GM12801 (cell line): ENCODE measurements around the gene CCDC179.

Source experiments
- TF ChIP-seq, protein P1 (sequence below): IDR thresholded peaks from one replicate; pipeline ENCODE4 v1.5.1; 2011; ENCODE audit warnings: control low read depth; ENCODE audit not compliant: insufficient read length; ENCODE audit errors: extremely low read depth

The CCDC179 gene

DNA sequence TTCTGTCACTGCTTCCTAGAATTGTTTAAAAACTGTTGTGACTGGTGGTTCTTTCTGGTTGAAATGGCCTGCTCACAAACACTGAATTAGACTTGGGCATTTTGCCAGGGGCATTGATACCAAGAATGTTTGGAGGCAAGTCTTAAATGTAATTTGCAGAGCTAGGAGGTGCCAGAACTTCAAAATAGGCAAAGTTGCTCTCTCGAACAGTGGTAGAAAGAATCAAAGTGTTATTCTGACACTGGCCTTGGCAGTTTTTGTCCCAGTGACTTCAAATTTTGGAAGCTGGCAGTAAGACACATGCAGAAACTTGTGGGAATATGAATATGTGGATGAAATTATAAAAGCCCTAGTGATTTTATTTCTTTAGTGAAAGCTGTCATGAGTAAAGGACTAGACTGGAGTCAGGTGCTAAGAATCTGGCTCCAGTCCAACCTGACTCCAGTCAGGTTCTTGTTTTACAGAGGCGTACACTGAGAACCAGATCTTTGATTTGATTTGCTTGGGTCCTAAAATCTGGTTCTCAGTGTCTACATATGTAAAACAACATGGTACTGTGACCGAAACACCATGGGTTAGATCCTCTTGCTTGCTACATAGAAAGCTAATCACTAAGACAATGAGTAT, 51.6 kb downstream of the CCDC179 start:
- TF ChIP-seq, protein P1, sequence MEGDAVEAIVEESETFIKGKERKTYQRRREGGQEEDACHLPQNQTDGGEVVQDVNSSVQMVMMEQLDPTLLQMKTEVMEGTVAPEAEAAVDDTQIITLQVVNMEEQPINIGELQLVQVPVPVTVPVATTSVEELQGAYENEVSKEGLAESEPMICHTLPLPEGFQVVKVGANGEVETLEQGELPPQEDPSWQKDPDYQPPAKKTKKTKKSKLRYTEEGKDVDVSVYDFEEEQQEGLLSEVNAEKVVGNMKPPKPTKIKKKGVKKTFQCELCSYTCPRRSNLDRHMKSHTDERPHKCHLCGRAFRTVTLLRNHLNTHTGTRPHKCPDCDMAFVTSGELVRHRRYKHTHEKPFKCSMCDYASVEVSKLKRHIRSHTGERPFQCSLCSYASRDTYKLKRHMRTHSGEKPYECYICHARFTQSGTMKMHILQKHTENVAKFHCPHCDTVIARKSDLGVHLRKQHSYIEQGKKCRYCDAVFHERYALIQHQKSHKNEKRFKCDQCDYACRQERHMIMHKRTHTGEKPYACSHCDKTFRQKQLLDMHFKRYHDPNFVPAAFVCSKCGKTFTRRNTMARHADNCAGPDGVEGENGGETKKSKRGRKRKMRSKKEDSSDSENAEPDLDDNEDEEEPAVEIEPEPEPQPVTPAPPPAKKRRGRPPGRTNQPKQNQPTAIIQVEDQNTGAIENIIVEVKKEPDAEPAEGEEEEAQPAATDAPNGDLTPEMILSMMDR = no peak

DNA sequence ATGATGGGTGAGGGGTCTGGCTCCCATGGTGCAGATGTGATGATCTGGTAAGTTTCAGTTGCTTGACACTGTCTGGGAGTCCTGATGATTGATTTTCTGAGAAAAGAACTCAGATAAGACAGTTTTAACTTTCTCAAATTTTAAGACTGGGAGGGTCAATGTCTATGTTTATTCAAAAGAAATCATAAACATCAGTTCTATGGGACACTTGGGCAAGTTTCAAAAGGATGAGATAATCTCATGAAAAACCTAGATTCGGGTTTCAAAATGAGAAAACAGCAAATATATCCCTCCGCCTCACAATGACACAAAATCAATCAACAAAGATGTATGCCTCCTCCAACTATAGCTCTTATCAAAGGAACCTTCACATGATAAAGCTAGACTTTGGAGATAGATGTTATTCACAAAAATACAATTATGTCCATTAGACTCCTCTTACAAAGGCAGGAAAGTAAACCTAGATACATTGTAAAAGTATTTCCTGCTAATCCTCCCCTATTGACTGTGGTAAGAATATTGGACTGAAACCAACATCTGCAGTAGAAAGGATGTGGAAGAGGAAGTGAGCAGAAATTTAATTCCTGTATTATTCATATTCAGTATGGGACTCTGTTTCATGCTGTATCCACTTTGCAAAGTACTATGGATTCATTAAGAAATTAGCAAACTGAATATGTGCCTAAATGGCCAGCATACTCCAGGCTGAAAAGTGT, 52.3 kb downstream of the CCDC179 start:
- TF ChIP-seq, protein P1 = no peak

DNA sequence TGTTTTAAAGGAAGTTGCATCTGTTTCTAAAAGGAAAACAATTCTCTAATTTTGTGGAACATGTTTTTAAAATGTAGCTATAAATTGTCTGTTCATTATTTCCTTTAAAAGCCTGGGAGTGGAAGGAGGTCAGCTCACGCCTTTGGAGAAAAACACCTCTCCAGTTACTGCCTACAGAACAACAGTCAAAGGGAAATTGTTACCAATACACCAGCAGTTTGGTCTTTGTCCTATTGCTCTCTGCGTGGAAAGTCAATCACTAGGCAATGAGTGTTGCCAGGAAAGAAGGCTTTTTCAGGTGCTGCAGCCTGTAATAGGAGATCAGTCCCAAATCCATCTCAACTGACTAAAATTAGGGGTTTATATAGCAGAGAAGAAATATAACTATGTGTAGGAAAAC, 52.9 kb downstream of the CCDC179 start:
- TF ChIP-seq, protein P1 = no peak

DNA sequence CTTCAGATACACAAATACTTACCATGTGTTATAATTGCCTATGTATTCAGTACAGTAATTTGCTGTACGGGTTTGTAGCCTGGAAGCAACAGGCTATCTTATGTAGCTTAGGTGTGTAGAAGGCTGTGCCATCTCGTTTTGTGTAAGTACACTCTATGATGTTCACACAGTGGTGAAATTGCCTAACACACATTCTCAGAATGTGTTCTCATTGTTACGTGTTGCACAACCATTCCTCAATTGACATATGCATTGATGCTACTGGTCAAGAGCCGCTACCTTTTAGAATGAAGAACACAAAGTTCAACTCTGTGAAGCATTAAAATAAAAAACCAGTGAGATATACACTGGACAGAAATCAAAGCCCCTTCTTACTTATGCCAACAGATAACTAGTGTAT, 57.4 kb downstream of the CCDC179 start:
- TF ChIP-seq, protein P1 = no peak

DNA sequence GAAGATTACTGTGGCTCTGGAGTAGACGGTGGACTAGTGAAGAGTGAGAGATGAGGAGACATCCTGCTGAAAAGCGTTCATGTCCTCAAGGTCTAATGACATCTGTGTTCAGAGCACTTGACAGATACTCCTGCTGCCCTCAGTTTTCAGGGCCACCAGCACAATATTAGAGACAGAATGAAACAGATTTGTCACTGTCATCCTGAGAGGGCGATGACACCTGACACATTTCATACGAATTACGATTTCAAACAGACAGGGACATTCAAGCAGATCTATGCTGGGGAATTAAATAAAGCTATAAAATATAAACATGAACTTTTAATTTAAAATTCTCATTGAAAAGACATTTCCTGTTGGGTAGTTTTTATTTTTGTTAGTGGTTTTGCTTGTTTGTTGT, 59.8 kb downstream of the CCDC179 start:
- TF ChIP-seq, protein P1 = no peak

DNA sequence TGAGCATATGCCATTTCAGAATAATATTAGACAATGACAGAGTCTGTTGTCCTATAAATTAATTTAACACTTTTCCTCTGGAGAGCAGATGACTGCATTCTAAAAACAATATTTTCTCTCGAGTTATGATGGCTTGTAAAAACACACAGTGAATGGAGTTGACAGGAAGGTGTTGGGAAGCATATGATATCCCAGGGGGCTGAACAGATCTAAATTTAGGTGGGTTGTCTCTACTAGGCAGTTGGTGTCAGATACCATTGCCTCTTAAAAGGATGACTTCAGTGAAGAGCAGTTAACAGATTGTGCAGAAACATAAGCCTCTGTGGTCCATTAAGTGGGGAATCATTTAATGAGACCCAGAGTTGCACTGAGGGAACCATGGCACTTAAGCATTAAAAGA, 61.4 kb downstream of the CCDC179 start:
- TF ChIP-seq, protein P1 = no peak

DNA sequence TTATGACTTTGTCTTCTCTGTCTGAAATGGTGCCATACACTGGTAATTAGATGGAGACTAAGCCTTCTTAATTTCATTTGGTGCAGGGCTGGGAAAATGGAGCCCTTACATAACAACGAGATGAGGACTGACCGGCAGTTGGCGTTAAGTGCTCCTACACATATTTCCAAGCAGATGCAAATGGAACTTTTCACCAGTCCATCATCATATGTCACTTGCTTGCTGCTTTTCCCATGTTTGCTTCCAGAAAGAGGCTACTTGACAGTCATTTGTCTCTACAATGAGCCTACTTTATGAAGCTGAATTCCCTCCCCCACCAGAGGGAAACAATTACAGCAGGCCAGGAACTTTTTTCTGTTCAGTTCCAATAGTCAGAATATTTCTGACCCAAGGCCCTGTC, 63.2 kb downstream of the CCDC179 start:
- TF ChIP-seq, protein P1 = no peak
